ENCODE measurements around the gene SPATS2.

The SPATS2 gene

GRCh38 chr12:49336645-49337584, 30.3 kb upstream of the SPATS2 start, which contains the start of gene C1QL4:
Gene C1QL4, minus strand, starts transcription at chr12:49337188. Its CDS starts 711 bp downstream, at chr12:49336477.
- peak; percentile 82 to 91 for DNase-seq

- DNase-seq, result no peak
Measured at GRCh38 chr12:49338830-49339463, 28.3 kb upstream of the SPATS2 start.

- no peak for DNase-seq
Measured at GRCh38 chr12:49339464-49339861, 27.8 kb upstream of the SPATS2 start.

- DNase-seq, result no peak
Measured at GRCh38 chr12:49340095-49340870, 27.0 kb upstream of the SPATS2 start.

GRCh38 chr12:49340971-49341776, 26.1 kb upstream of the SPATS2 start:
- no peak for DNase-seq

GRCh38 chr12:49341777-49342065, 25.5 kb upstream of the SPATS2 start:
- no peak for DNase-seq

- DNase-seq, result peak; percentile 79 to 82
Measured at GRCh38 chr12:49342066-49342913, 25.0 kb upstream of the SPATS2 start.

- peak in 1 of 2 donors; percentile 29 for DNase-seq
Measured at GRCh38 chr12:49342914-49343731, 24.1 kb upstream of the SPATS2 start.

- no peak for DNase-seq
Measured at GRCh38 chr12:49344486-49345050, 22.7 kb upstream of the SPATS2 start.

- peak in 1 of 2 donors; percentile 26 for DNase-seq
Measured at GRCh38 chr12:49345051-49345824, 22.0 kb upstream of the SPATS2 start.

GRCh38 chr12:49345825-49346658, 21.2 kb upstream of the SPATS2 start:
- no peak for DNase-seq

- DNase-seq, result peak in 1 of 2 donors; percentile 41
Measured at GRCh38 chr12:49346659-49347310, 20.5 kb upstream of the SPATS2 start, which contains the start of gene DNAJC22. Gene DNAJC22, plus strand, starts transcription at chr12:49346888. Its CDS starts 1,985 bp downstream, at chr12:49348873.

- DNase-seq, result peak; percentile 71 to 83
Measured at GRCh38 chr12:49347311-49348193, 19.7 kb upstream of the SPATS2 start.

- no peak for DNase-seq
Measured at GRCh38 chr12:49348781-49349180, 18.5 kb upstream of the SPATS2 start.

GRCh38 chr12:49349266-49349665, 18.0 kb upstream of the SPATS2 start:
- DNase-seq, result no peak

GRCh38 chr12:49352351-49352750, 14.9 kb upstream of the SPATS2 start:
- DNase-seq, result no peak

- DNase-seq, result no peak
Measured at GRCh38 chr12:49355913-49356312, 11.3 kb upstream of the SPATS2 start.
